Measurements from ENCODE around the gene SULT1A1.
"Not testable (repeated sequence)": the region's sequence is repeated elsewhere in the genome, so short reads cannot be mapped to it uniquely, and the experiment has no call there.

SULT1A1 gene

GRCh38 chr16:28608496-28608808 lies 1.4 kb downstream of the SULT1A1 start:
- DNase-seq, result not testable (repeated sequence)

- not testable (repeated sequence) for DNase-seq
Observed at GRCh38 chr16:28607681-28608495, 2.0 kb downstream of the SULT1A1 start.

GRCh38 chr16:28607116-28607623 lies 2.7 kb downstream of the SULT1A1 start:
- no peak for DNase-seq

GRCh38 chr16:28606291-28607115 lies 3.3 kb downstream of the SULT1A1 start:
- no peak for DNase-seq

GRCh38 chr16:28604186-28604565 lies 5.7 kb downstream of the SULT1A1 start:
- no peak for DNase-seq

- DNase-seq, result no peak
Observed at GRCh38 chr16:28603381-28604185, 6.3 kb downstream of the SULT1A1 start.

- DNase-seq, result no peak
Observed at GRCh38 chr16:28602529-28602928, 7.3 kb downstream of the SULT1A1 start.

GRCh38 chr16:28602062-28602461 lies 7.8 kb downstream of the SULT1A1 start:
- DNase-seq, result not testable (repeated sequence)

- DNase-seq, result not testable (repeated sequence)
Observed at GRCh38 chr16:28601589-28601988, 8.3 kb downstream of the SULT1A1 start.

GRCh38 chr16:28600965-28601364 lies 8.9 kb downstream of the SULT1A1 start:
- not testable (repeated sequence) for DNase-seq

- not testable (repeated sequence) for DNase-seq
Observed at GRCh38 chr16:28599377-28600285, 10.2 kb downstream of the SULT1A1 start.

- no peak for DNase-seq
Observed at GRCh38 chr16:28597692-28598261, 12.1 kb downstream of the SULT1A1 start.

GRCh38 chr16:28596840-28597691 lies 12.8 kb downstream of the SULT1A1 start, which contains the start of gene SULT1A2:
Gene SULT1A2 (minus strand): TSS chr16:28597050. CDS start chr16:28595930, 1,120 bp downstream.
- DNase-seq, result no peak

- DNase-seq, result no peak
Observed at GRCh38 chr16:28596115-28596630, 13.7 kb downstream of the SULT1A1 start.

- not testable (repeated sequence) for DNase-seq
Observed at GRCh38 chr16:28595451-28595850, 14.4 kb downstream of the SULT1A1 start.

GRCh38 chr16:28592979-28593553 lies 16.8 kb downstream of the SULT1A1 start:
- no peak for DNase-seq

- DNase-seq, result no peak
Observed at GRCh38 chr16:28592511-28592910, 17.3 kb downstream of the SULT1A1 start.

GRCh38 chr16:28591355-28591754 lies 18.5 kb downstream of the SULT1A1 start:
- DNase-seq, result no peak
